Mesendoderm (in vitro differentiated cells): ENCODE data around the gene P2RY11.

Experiments used
- DNase-seq: peaks from one replicate; pipeline ENCODE4 v3.0.0; 2013
- H2AK5ac ChIP-seq: 2 replicates; pipeline ENCODE4 v1.6.1; 2013; ENCODE audit warnings: low read length, inconsistent platforms
- H2BK120ac ChIP-seq: 2 replicates; pipeline ENCODE4 v1.6.1; 2013; ENCODE audit warnings: low read depth, mild to moderate bottlenecking, low read length, moderate library complexity, mixed read lengths
- H2BK15ac ChIP-seq: replicated peaks from 2 replicates; pipeline ENCODE4 v1.6.1; 2013; ENCODE audit warnings: low read depth, mild to moderate bottlenecking, moderate library complexity
- H2BK5ac ChIP-seq: 2 replicates; pipeline ENCODE4 v1.6.1; 2013; ENCODE audit warnings: low read length, inconsistent platforms
- H3K18ac ChIP-seq: 2 replicates; pipeline ENCODE4 v1.6.1; 2013; ENCODE audit warnings: mild to moderate bottlenecking, low read length, mixed read lengths
- H3K23ac ChIP-seq: one replicate; pipeline ENCODE4 v1.6.1; 2013; ENCODE audit warnings: low read length
- H3K27ac ChIP-seq: 2 replicates; pipeline ENCODE4 v1.5.1; 2013; ENCODE audit warnings: low read depth, mild to moderate bottlenecking, inconsistent platforms, low read length, moderate library complexity
- H3K27me3 ChIP-seq: 2 replicates; pipeline ENCODE4 v1.6.1; 2013; ENCODE audit warnings: low read length, control low read depth, mild to moderate bottlenecking, inconsistent platforms; ENCODE audit not compliant: insufficient read depth, poor library complexity
- H3K36me3 ChIP-seq: 2 replicates; pipeline ENCODE4 v1.6.1; 2013; ENCODE audit warnings: low read length, inconsistent platforms; ENCODE audit not compliant: control insufficient read depth, insufficient read depth
- H3K4ac ChIP-seq: one replicate; pipeline ENCODE4 v1.6.1; 2013; ENCODE audit warnings: low read depth, mild to moderate bottlenecking, low read length, moderate library complexity
- H3K4me1 ChIP-seq: 2 replicates; pipeline ENCODE4 v1.6.1; 2013; ENCODE audit warnings: low read depth, low read length, inconsistent platforms; ENCODE audit not compliant: control insufficient read depth
- H3K4me2 ChIP-seq: 2 replicates; pipeline ENCODE4 v1.6.1; 2013; ENCODE audit warnings: low read length
- H3K4me3 ChIP-seq: 2 replicates; pipeline ENCODE4 v1.5.1; 2013; ENCODE audit warnings: mild to moderate bottlenecking, low read length
- H3K56ac ChIP-seq: one replicate; pipeline ENCODE4 v1.6.1; 2013; ENCODE audit warnings: low read length
- H3K79me1 ChIP-seq: 2 replicates; pipeline ENCODE4 v1.6.1; 2013; ENCODE audit warnings: low read length, inconsistent platforms
- H3K79me2 ChIP-seq: 2 replicates; pipeline ENCODE4 v1.6.1; 2013; ENCODE audit warnings: mild to moderate bottlenecking, low read length; ENCODE audit not compliant: control insufficient read depth, insufficient read depth
- H3K9ac ChIP-seq: 2 replicates; pipeline ENCODE4 v1.6.1; 2013; ENCODE audit warnings: low read length, inconsistent platforms
- H4K5ac ChIP-seq: one replicate; pipeline ENCODE4 v1.6.1; 2013; ENCODE audit warnings: low read length
- H4K8ac ChIP-seq: one replicate; pipeline ENCODE4 v1.6.1; 2013; ENCODE audit warnings: low read depth, mild to moderate bottlenecking, control low read depth, low read length, moderate library complexity
- WGBS: extraction: QIAGEN DNeasy Blood & Tissue Kit; methylation state at CpG from one replicate; pipeline ENCODE4 v1.1.7; 2013; ENCODE audit warnings: low lambda C conversion rate, missing lambda C conversion rate; ENCODE audit not compliant: insufficient coverage; ENCODE audit errors: extremely low coverage; 5-methylcytosine and 5-hydroxymethylcytosine counted together

Gene P2RY11

GRCh38 chr19:10074153-10074552 is 37.3 kb upstream of the P2RY11 start:
- Histone ChIP-seq H4K5ac (no peak overlapping the region), H3K27me3 (no peaks in the 10 kb centered on the region), H3K36me3 (no peaks in the 10 kb centered on the region), H3K4me1 (no peaks in the 10 kb centered on the region), H3K9ac (no peak overlapping the region), H3K4me3 (no peak overlapping the region), H3K79me2 (no peaks in the 10 kb centered on the region), H3K56ac (no peak overlapping the region), H2AK5ac (no peak overlapping the region), H2BK15ac (no peak overlapping the region), H3K79me1 (no peaks in the 10 kb centered on the region), H3K4ac (no peak overlapping the region), H3K23ac (no peak overlapping the region), H2BK120ac (no peak overlapping the region), H3K18ac (no peak overlapping the region), H3K4me2 (no peak overlapping the region), H3K27ac (no peak overlapping the region), H4K8ac (no peak overlapping the region), H2BK5ac (no peak overlapping the region)
- WGBS: no CpG with 5 or more reads among the region's 2 CpGs
- peak; percentile 51 for DNase-seq

- H3K4me3 ChIP-seq: no peak overlapping the region
- no peak overlapping the region for H2BK5ac ChIP-seq
- H3K79me2 ChIP-seq: no peaks in the 10 kb centered on the region
- no peak overlapping the region for H2BK15ac ChIP-seq
- no peaks in the 10 kb centered on the region for H3K79me1 ChIP-seq
- no peak overlapping the region for H2BK120ac ChIP-seq
- no peak overlapping the region for H3K4me2 ChIP-seq
- no peaks in the 10 kb centered on the region for H3K36me3 ChIP-seq
- no peak overlapping the region for H3K18ac ChIP-seq
- H3K56ac ChIP-seq: no peak overlapping the region
- H3K27ac ChIP-seq: no peak overlapping the region
- no peak overlapping the region for H2AK5ac ChIP-seq
- H4K8ac ChIP-seq: no peak overlapping the region
- H4K5ac ChIP-seq: no peak overlapping the region
- H3K27me3 ChIP-seq: no peaks in the 10 kb centered on the region
- WGBS: no CpG with 5 or more reads among the region's 6 CpGs
- no peaks in the 10 kb centered on the region for H3K4me1 ChIP-seq
- H3K9ac ChIP-seq: no peak overlapping the region
- H3K4ac ChIP-seq: no peak overlapping the region
- no peak overlapping the region for H3K23ac ChIP-seq
- no peak for DNase-seq
Observed at GRCh38 chr19:10076535-10076934, 35.0 kb upstream of the P2RY11 start.

- H4K5ac ChIP-seq: no peak overlapping the region
- no CpG with 5 or more reads among the region's 8 CpGs for WGBS
- no peak overlapping the region for H3K9ac ChIP-seq
- no peaks in the 10 kb centered on the region for H3K27me3 ChIP-seq
- H2BK5ac ChIP-seq: no peak overlapping the region
- H3K4me1 ChIP-seq: no peaks in the 10 kb centered on the region
- no peaks in the 10 kb centered on the region for H3K79me1 ChIP-seq
- H2BK15ac ChIP-seq: no peak overlapping the region
- no peak overlapping the region for H3K23ac ChIP-seq
- H3K4me2 ChIP-seq: no peak overlapping the region
- DNase-seq: no peak
- H2BK120ac ChIP-seq: no peak overlapping the region
- H3K4me3 ChIP-seq: no peak overlapping the region
- no peak overlapping the region for H2AK5ac ChIP-seq
- no peak overlapping the region for H3K4ac ChIP-seq
- no peak overlapping the region for H3K27ac ChIP-seq
- no peak overlapping the region for H3K18ac ChIP-seq
- no peak overlapping the region for H3K56ac ChIP-seq
- no peak overlapping the region for H4K8ac ChIP-seq
- H3K79me2 ChIP-seq: no peaks in the 10 kb centered on the region
- H3K36me3 ChIP-seq: no peaks in the 10 kb centered on the region
Observed at GRCh38 chr19:10078329-10078728, 33.2 kb upstream of the P2RY11 start.

GRCh38 chr19:10079031-10079453 is 32.5 kb upstream of the P2RY11 start:
- no peak overlapping the region for H2AK5ac ChIP-seq
- H3K18ac ChIP-seq: no peak overlapping the region
- H3K79me2 ChIP-seq: no peaks in the 10 kb centered on the region
- no peak overlapping the region for H3K4ac ChIP-seq
- no CpG with 5 or more reads among the region's 7 CpGs for WGBS
- H3K56ac ChIP-seq: no peak overlapping the region
- no peak overlapping the region for H3K9ac ChIP-seq
- no peak overlapping the region for H2BK120ac ChIP-seq
- H3K36me3 ChIP-seq: no peaks in the 10 kb centered on the region
- H4K8ac ChIP-seq: no peak overlapping the region
- H2BK15ac ChIP-seq: no peak overlapping the region
- H3K27me3 ChIP-seq: no peaks in the 10 kb centered on the region
- no peaks in the 10 kb centered on the region for H3K79me1 ChIP-seq
- no peak for DNase-seq
- H3K4me2 ChIP-seq: no peak overlapping the region
- no peak overlapping the region for H3K4me3 ChIP-seq
- no peak overlapping the region for H4K5ac ChIP-seq
- H2BK5ac ChIP-seq: no peak overlapping the region
- no peaks in the 10 kb centered on the region for H3K4me1 ChIP-seq
- no peak overlapping the region for H3K27ac ChIP-seq
- no peak overlapping the region for H3K23ac ChIP-seq

- no peak overlapping the region for H3K4ac ChIP-seq
- no peaks in the 10 kb centered on the region for H3K79me1 ChIP-seq
- no peak overlapping the region for H3K9ac ChIP-seq
- H3K79me2 ChIP-seq: no peaks in the 10 kb centered on the region
- no peaks in the 10 kb centered on the region for H3K36me3 ChIP-seq
- H3K56ac ChIP-seq: no peak overlapping the region
- H3K27me3 ChIP-seq: no peaks in the 10 kb centered on the region
- no peaks in the 10 kb centered on the region for H3K4me1 ChIP-seq
- H2BK5ac ChIP-seq: no peak overlapping the region
- no peak for DNase-seq
- no peak overlapping the region for H2BK120ac ChIP-seq
- no peak overlapping the region for H3K18ac ChIP-seq
- no peak overlapping the region for H3K4me2 ChIP-seq
- H3K27ac ChIP-seq: no peak overlapping the region
- H4K5ac ChIP-seq: no peak overlapping the region
- WGBS: no CpG with 5 or more reads among the region's 9 CpGs
- no peak overlapping the region for H3K4me3 ChIP-seq
- no peak overlapping the region for H3K23ac ChIP-seq
- H2BK15ac ChIP-seq: no peak overlapping the region
- H2AK5ac ChIP-seq: no peak overlapping the region
- no peak overlapping the region for H4K8ac ChIP-seq
Observed at GRCh38 chr19:10083911-10084310, 27.6 kb upstream of the P2RY11 start.

GRCh38 chr19:10084803-10085202 is 26.7 kb upstream of the P2RY11 start:
- Histone ChIP-seq H3K4me3 (no peak overlapping the region), H2AK5ac (no peak overlapping the region), H4K8ac (no peak overlapping the region), H3K56ac (no peak overlapping the region), H2BK120ac (no peak overlapping the region), H3K4me2 (no peak overlapping the region), H3K18ac (no peak overlapping the region), H3K9ac (no peak overlapping the region), H3K79me1 (no peaks in the 10 kb centered on the region), H3K4me1 (no peaks in the 10 kb centered on the region), H2BK15ac (no peak overlapping the region), H3K79me2 (no peaks in the 10 kb centered on the region), H3K36me3 (no peaks in the 10 kb centered on the region), H2BK5ac (no peak overlapping the region), H3K4ac (no peak overlapping the region), H3K23ac (no peak overlapping the region), H3K27me3 (no peaks in the 10 kb centered on the region), H4K5ac (no peak overlapping the region), H3K27ac (no peak overlapping the region)
- WGBS: no CpG with 5 or more reads among the region's 3 CpGs
- DNase-seq: no peak
